Measurements from ENCODE around the gene ISLR2. TPM values are rescaled to one million over a fixed set of nuclear protein-coding genes. Genes with fewer than 3 reads are reported as not detected.

The ISLR2 gene
- total RNA-seq, 2 donors from 2014 or later: not detected

DNA sequence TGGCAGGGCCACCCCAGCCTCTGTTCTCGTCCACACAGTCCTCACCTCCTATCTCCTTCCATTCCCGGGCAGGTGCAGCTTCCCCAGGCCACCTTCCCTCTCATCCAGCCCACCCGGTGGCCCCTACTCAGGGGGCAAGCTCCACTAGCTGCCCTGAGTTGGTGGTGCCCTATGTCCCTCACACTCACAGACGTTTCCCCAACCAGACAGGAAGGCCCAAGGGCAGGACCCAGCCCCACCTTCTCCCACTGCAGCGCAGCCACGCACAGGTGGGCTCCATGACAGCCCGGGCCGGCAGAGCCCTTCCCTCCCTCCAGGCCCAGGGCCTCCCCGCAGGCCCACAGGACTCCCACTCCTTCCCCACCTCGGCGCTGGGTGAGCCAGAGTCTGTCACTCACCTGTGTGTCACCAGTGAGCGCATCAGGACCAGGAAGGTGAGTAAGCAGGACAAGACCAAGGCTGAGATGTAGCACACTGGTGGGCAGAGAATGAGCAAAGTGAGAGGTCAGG, 54.3 kb downstream of the ISLR2 start:
- no peak for DNase-seq (ENCODE audit: low spot score)
- H3K4me1 ChIP-seq (ENCODE audit: control insufficient read depth in 1 of 2, low read depth in 2 of 2): peaks cover 8 to 11% of the 10 kb centered on the region in 2 donors
- no peak overlapping the region for H3K27ac ChIP-seq
- H3K9me3 ChIP-seq: no peaks in the 10 kb centered on the region
- H3K27me3 ChIP-seq (replicated peaks; ENCODE audit: insufficient read depth): no peaks in the 10 kb centered on the region
- no peak overlapping the region for H3K4me3 ChIP-seq
- H3K36me3 ChIP-seq: no peaks in the 10 kb centered on the region
- ATAC-seq (ENCODE audit: insufficient number of reproducible peaks, low FRiP score, low read depth): no peak
- TF ChIP-seq, protein P1, sequence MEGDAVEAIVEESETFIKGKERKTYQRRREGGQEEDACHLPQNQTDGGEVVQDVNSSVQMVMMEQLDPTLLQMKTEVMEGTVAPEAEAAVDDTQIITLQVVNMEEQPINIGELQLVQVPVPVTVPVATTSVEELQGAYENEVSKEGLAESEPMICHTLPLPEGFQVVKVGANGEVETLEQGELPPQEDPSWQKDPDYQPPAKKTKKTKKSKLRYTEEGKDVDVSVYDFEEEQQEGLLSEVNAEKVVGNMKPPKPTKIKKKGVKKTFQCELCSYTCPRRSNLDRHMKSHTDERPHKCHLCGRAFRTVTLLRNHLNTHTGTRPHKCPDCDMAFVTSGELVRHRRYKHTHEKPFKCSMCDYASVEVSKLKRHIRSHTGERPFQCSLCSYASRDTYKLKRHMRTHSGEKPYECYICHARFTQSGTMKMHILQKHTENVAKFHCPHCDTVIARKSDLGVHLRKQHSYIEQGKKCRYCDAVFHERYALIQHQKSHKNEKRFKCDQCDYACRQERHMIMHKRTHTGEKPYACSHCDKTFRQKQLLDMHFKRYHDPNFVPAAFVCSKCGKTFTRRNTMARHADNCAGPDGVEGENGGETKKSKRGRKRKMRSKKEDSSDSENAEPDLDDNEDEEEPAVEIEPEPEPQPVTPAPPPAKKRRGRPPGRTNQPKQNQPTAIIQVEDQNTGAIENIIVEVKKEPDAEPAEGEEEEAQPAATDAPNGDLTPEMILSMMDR (IDR thresholded peaks at IDR 0.05): no peak

DNA sequence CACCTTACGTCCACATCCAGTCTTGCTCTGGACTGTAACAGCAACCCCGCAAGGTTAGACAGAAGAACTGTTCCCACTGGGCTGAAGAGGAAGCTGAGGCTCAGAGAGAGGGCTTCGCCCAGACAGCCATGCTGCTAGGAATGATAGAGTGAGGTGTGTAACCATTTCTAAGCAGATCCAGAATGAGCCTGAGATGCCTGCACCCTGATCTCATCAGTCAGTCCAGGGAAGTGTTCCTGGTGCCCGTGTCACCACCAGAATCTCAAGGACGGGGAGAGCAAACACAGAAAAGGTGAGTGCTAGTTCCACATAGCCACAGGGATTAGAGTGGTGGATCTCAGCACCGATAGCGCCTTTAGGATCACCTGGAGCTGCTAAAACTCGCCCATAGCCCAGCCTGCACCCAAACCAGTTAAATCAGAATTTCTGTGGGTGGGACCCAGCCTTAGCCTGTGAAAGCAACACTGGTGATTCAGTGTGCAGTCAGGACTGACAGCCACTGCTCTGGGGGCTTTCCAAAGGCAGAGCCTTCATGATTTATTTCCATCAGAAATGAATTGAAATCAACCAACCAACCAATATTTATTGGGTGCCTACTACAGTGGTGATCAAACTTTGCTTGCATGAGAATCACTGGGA, 55.4 kb downstream of the ISLR2 start:
- no peaks in the 10 kb centered on the region for H3K9me3 ChIP-seq
- ATAC-seq (ENCODE audit: insufficient number of reproducible peaks, low FRiP score, low read depth) (no peak), DNase-seq (ENCODE audit: low spot score) (no peak)
- H3K4me1 ChIP-seq (ENCODE audit: control insufficient read depth in 1 of 2, low read depth in 2 of 2): no peaks in the 10 kb centered on the region
- H3K4me3 ChIP-seq: no peak overlapping the region
- no peaks in the 10 kb centered on the region for H3K36me3 ChIP-seq
- H3K27me3 ChIP-seq (replicated peaks; ENCODE audit: insufficient read depth): no peaks in the 10 kb centered on the region
- TF ChIP-seq, protein P1 (IDR thresholded peaks at IDR 0.05): no peak
- no peak overlapping the region for H3K27ac ChIP-seq

Other genes with a start within 250 kb of the ISLR2 start
- gene LOXL1, start 204.1 kb upstream of the ISLR2 start, total RNA-seq: 100 to 1,000 TPM; 164 to 321 TPM
- gene STOML1, start 138.3 kb upstream of the ISLR2 start, total RNA-seq: 10 to 100 TPM; 23.6 to 37.9 TPM
- gene PML, start 135.9 kb upstream of the ISLR2 start, total RNA-seq: 100 to 1,000 TPM in 1 of 2 donors, 10 to 100 TPM in 1; 77.2 to 138 TPM
- under 1 TPM; 0.14 to 0.42 TPM for gene GOLGA6A, start 48.0 kb upstream of the ISLR2 start, total RNA-seq
- gene ISLR, start 43.1 kb downstream of the ISLR2 start, total RNA-seq: 100 to 1,000 TPM in 1 of 2 donors, 10 to 100 TPM in 1; 76.8 to 323 TPM
- gene STRA6, start 72.2 kb downstream of the ISLR2 start, total RNA-seq: under 1 TPM in 1 of 2 donors, not detected in 1; 0.28 TPM
- gene CCDC33, start 105.7 kb downstream of the ISLR2 start, total RNA-seq: not detected
- gene CYP11A1, start 237.1 kb downstream of the ISLR2 start, total RNA-seq: not detected